ENCODE results near the gene IGFN1.

IGFN1 gene

GRCh38 chr1:201260236-201260590 lies 69.6 kb downstream of the IGFN1 start:
- Histone ChIP-seq H3K79me2 (ENCODE audit: insufficient read depth, low read depth) (no peaks in the 10 kb centered on the region), H3K27ac (no peak overlapping the region), H2AFZ (ENCODE audit: low read depth) (no peak overlapping the region), H3K27me3 (ENCODE audit: insufficient read depth, low read depth) (no peaks in the 10 kb centered on the region; the same call in 1 of the 2 replicates), H3K36me3 (ENCODE audit: insufficient read depth) (no peaks in the 10 kb centered on the region), H3K4me1 (ENCODE audit: low read depth, poor library complexity, severe bottlenecking) (no peaks in the 10 kb centered on the region), H3K4me3 (IDR thresholded peaks at IDR 0.05; ENCODE audit: insufficient read depth, low read depth, low read length) (no peak overlapping the region), H4K20me1 (ENCODE audit: insufficient read depth) (no peaks in the 10 kb centered on the region), H3K9ac (no peak overlapping the region), H3K4me2 (no peak overlapping the region)
- no peak for TF ChIP-seq CTCF (conservative IDR thresholded peaks at IDR 0.05; ENCODE audit: low read depth, low read length)

- no peak overlapping the region for H3K4me2 ChIP-seq
- no peaks in the 10 kb centered on the region for H3K79me2 ChIP-seq (ENCODE audit: insufficient read depth, low read depth)
- H3K36me3 ChIP-seq (ENCODE audit: insufficient read depth): no peaks in the 10 kb centered on the region
- H3K4me3 ChIP-seq (IDR thresholded peaks at IDR 0.05; ENCODE audit: insufficient read depth, low read depth, low read length): no peak overlapping the region
- H3K27me3 ChIP-seq (ENCODE audit: insufficient read depth, low read depth): no peaks in the 10 kb centered on the region; the same call in 1 of the 2 replicates
- H3K9ac ChIP-seq: no peak overlapping the region
- H2AFZ ChIP-seq (ENCODE audit: low read depth): no peak overlapping the region
- no peak overlapping the region for H3K27ac ChIP-seq
- no peak for TF ChIP-seq CTCF (conservative IDR thresholded peaks at IDR 0.05; ENCODE audit: low read depth, low read length)
- no peaks in the 10 kb centered on the region for H3K4me1 ChIP-seq (ENCODE audit: low read depth, poor library complexity, severe bottlenecking)
- H4K20me1 ChIP-seq (ENCODE audit: insufficient read depth): no peaks in the 10 kb centered on the region
Measured at GRCh38 chr1:201260648-201261311, 70.2 kb downstream of the IGFN1 start.

- H2AFZ ChIP-seq (ENCODE audit: low read depth): no peak overlapping the region
- no peak overlapping the region for H3K27ac ChIP-seq
- no peaks in the 10 kb centered on the region for H3K36me3 ChIP-seq (ENCODE audit: insufficient read depth)
- no peaks in the 10 kb centered on the region for H3K79me2 ChIP-seq (ENCODE audit: insufficient read depth, low read depth)
- no peak overlapping the region for H3K9ac ChIP-seq
- no peaks in the 10 kb centered on the region; the same call in 1 of the 2 replicates for H3K27me3 ChIP-seq (ENCODE audit: insufficient read depth, low read depth)
- TF ChIP-seq CTCF (conservative IDR thresholded peaks at IDR 0.05; ENCODE audit: low read depth, low read length): no peak
- H3K4me2 ChIP-seq: no peak overlapping the region
- no peak overlapping the region for H3K4me3 ChIP-seq (IDR thresholded peaks at IDR 0.05; ENCODE audit: insufficient read depth, low read depth, low read length)
- H4K20me1 ChIP-seq (ENCODE audit: insufficient read depth): no peaks in the 10 kb centered on the region
- H3K4me1 ChIP-seq (ENCODE audit: low read depth, poor library complexity, severe bottlenecking): no peaks in the 10 kb centered on the region
Measured at GRCh38 chr1:201261771-201262547, 71.3 kb downstream of the IGFN1 start.

- Histone ChIP-seq H2AFZ (ENCODE audit: low read depth) (no peak overlapping the region), H3K27ac (no peak overlapping the region), H3K79me2 (ENCODE audit: insufficient read depth, low read depth) (no peaks in the 10 kb centered on the region), H3K27me3 (ENCODE audit: insufficient read depth, low read depth) (no peaks in the 10 kb centered on the region), H4K20me1 (ENCODE audit: insufficient read depth) (no peaks in the 10 kb centered on the region), H3K4me2 (no peak overlapping the region), H3K4me1 (ENCODE audit: low read depth, poor library complexity, severe bottlenecking) (no peaks in the 10 kb centered on the region), H3K4me3 (IDR thresholded peaks at IDR 0.05; ENCODE audit: insufficient read depth, low read depth, low read length) (no peak overlapping the region), H3K36me3 (ENCODE audit: insufficient read depth) (no peaks in the 10 kb centered on the region), H3K9ac (no peak overlapping the region)
- TF ChIP-seq CTCF (conservative IDR thresholded peaks at IDR 0.05; ENCODE audit: low read depth, low read length): no peak
Measured at GRCh38 chr1:201262963-201263608, 72.5 kb downstream of the IGFN1 start.
